Measurements from ENCODE around the gene CUL2.

GRCh38 chr10:35089611-35090161 lies 455 bp downstream of the CUL2 start:
- TF ChIP-seq CTCF (IDR thresholded peaks at IDR 0.05) (no peak), POLR2A (IDR thresholded peaks at IDR 0.05) (no peak)
